Stimulated activated CD4-positive, alpha-beta T cell treated with anti-CD3 and anti-CD28 coated beads, TNF-alpha, amount 100 ng/mL, for 24 hours (primary cell): ENCODE results near the gene ATP13A3.

ENCODE experiments used
- DNase-seq, 3 experiments: peaks; one replicate each; pipeline ENCODE4 v3.0.0-alpha.2; 2020; ENCODE audit warnings: low read depth in 3 of 3

The ATP13A3 gene

GRCh38 chr3:194392576-194392975 is 94.2 kb downstream of the ATP13A3 start:
- no peak for DNase-seq

- no peak for DNase-seq
Measured at GRCh38 chr3:194390835-194391234, 96.0 kb downstream of the ATP13A3 start.

- DNase-seq = no peak
Measured at GRCh38 chr3:194389269-194389668, 97.5 kb downstream of the ATP13A3 start.

GRCh38 chr3:194387926-194388418 is 98.8 kb downstream of the ATP13A3 start:
- no peak for DNase-seq

- DNase-seq = no peak
Measured at GRCh38 chr3:194387276-194387675, 99.5 kb downstream of the ATP13A3 start.

GRCh38 chr3:194386648-194387047 is 100.2 kb downstream of the ATP13A3 start:
- no peak for DNase-seq

- DNase-seq = no peak
Measured at GRCh38 chr3:194386066-194386465, 100.7 kb downstream of the ATP13A3 start.

GRCh38 chr3:194384569-194385001 is 102.2 kb downstream of the ATP13A3 start:
- no peak for DNase-seq

GRCh38 chr3:194384156-194384555 is 102.6 kb downstream of the ATP13A3 start:
- DNase-seq = no peak

GRCh38 chr3:194383276-194383940 is 103.4 kb downstream of the ATP13A3 start:
- no peak for DNase-seq

GRCh38 chr3:194382892-194383223 is 103.9 kb downstream of the ATP13A3 start:
- DNase-seq = no peak

- DNase-seq = no peak
Measured at GRCh38 chr3:194382196-194382891, 104.5 kb downstream of the ATP13A3 start.

GRCh38 chr3:194381460-194381875 is 105.3 kb downstream of the ATP13A3 start:
- DNase-seq = no peak

- DNase-seq = no peak
Measured at GRCh38 chr3:194380326-194380725, 106.5 kb downstream of the ATP13A3 start.

GRCh38 chr3:194379651-194380050 is 107.2 kb downstream of the ATP13A3 start:
- no peak for DNase-seq

- DNase-seq = no peak
Measured at GRCh38 chr3:194379231-194379630, 107.6 kb downstream of the ATP13A3 start.

GRCh38 chr3:194377708-194378107 is 109.1 kb downstream of the ATP13A3 start:
- DNase-seq = no peak

GRCh38 chr3:194376241-194376560 is 110.6 kb downstream of the ATP13A3 start:
- no peak for DNase-seq

- DNase-seq = no peak
Measured at GRCh38 chr3:194375473-194376240, 111.1 kb downstream of the ATP13A3 start.

GRCh38 chr3:194374935-194375334 is 111.9 kb downstream of the ATP13A3 start:
- no peak for DNase-seq

- no peak for DNase-seq
Measured at GRCh38 chr3:194373899-194374298, 112.9 kb downstream of the ATP13A3 start.

GRCh38 chr3:194373028-194373427 is 113.8 kb downstream of the ATP13A3 start:
- no peak for DNase-seq

GRCh38 chr3:194370753-194371152 is 116.0 kb downstream of the ATP13A3 start:
- no peak for DNase-seq
